Osteoblast (primary cell): ENCODE measurements around the gene MBP. TPM values are rescaled to one million over a fixed set of nuclear protein-coding genes. Genes with fewer than 3 reads are reported as not detected.

Source experiments
- DNase-seq: peaks from one replicate; pipeline ENCODE4 v3.0.0; 2011; ENCODE audit warnings: low spot score, mixed read lengths; ENCODE audit not compliant: insufficient read length; ENCODE audit errors: missing footprints
- H2AFZ ChIP-seq: 2 replicates; pipeline ENCODE4 v1.6.0; 2011; ENCODE audit warnings: mild to moderate bottlenecking, low read length
- H3K27ac ChIP-seq: 2 replicates; pipeline ENCODE4 v1.5.1; 2011; ENCODE audit warnings: mild to moderate bottlenecking, low read depth, low read length, moderate library complexity
- H3K27me3 ChIP-seq: 2 replicates; pipeline ENCODE4 v1.6.0; 2012; ENCODE audit warnings: mild to moderate bottlenecking, control low read depth, inconsistent platforms, low read length, moderate library complexity; ENCODE audit not compliant: insufficient read depth
- H3K36me3 ChIP-seq: 2 replicates; pipeline ENCODE4 v1.5.1; 2011; ENCODE audit warnings: mild to moderate bottlenecking, low read length, control low read depth, moderate library complexity; ENCODE audit not compliant: insufficient read depth
- H3K4me1 ChIP-seq: 2 replicates; pipeline ENCODE4 v1.5.1; 2011; ENCODE audit warnings: mild to moderate bottlenecking, low read length, control low read depth, moderate library complexity; ENCODE audit not compliant: insufficient read depth
- H3K4me2 ChIP-seq: 2 replicates; pipeline ENCODE4 v1.6.0; 2011; ENCODE audit warnings: mild to moderate bottlenecking, low read length; ENCODE audit not compliant: insufficient read depth
- H3K4me3 ChIP-seq: fragments of 200-600 bp; sonication (generic); 3 replicates; pipeline ENCODE4 v1.5.1; 2012; ENCODE audit warnings: mild to moderate bottlenecking, low read length, inconsistent platforms; ENCODE audit not compliant: insufficient read depth
- H3K79me2 ChIP-seq: 2 replicates; pipeline ENCODE4 v1.6.0; 2012; ENCODE audit warnings: mild to moderate bottlenecking, low read length, control low read depth, inconsistent platforms; ENCODE audit not compliant: insufficient read depth
- H3K9me3 ChIP-seq: 2 replicates; pipeline ENCODE4 v1.5.1; 2011; ENCODE audit warnings: low read depth, low read length, control low read depth
- H4K20me1 ChIP-seq: 2 replicates; pipeline ENCODE4 v1.6.0; 2012; ENCODE audit warnings: mild to moderate bottlenecking, low read length, control low read depth; ENCODE audit not compliant: insufficient read depth
- total RNA-seq: library from RNA; depleted of rRNA; stranded (reverse); fragments of >200 nt; gene quantifications from 2 replicates; pipeline ENCODE4 v1.2.3, GENCODE V29; 2012
- TF ChIP-seq, protein P1 (sequence below): IDR thresholded peaks from 2 replicates; pipeline ENCODE4 v1.5.1; 2011; ENCODE audit warnings: mild to moderate bottlenecking, low read depth, low read length, moderate library complexity; ENCODE audit errors: extremely low read depth

Gene MBP
- total RNA-seq, 1 donor: 2.2 TPM

DNA sequence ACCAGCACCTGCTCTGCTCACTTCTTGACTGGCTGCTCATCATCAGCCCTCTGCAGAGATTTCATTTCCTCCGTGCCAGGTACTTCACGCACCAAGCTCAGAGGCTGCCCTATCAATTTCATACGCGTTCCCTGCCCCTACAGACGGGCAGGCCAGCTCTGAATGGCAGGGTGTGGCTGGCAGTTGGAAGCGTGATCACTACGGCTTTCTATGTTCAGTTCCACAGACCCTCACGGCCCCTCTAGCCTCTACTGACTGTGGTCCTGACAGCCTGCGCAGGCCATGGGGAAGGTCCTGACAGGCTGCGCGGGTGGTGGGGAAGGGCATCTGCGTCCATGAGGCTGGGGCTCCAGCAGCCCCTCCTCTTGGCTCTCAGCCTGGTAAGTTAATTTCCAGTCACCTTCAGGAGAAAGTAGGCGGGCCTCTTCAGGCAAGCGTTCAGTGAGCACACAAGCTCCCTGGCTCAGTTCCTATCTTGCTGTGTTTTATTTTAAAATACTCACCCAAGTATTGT, 155.4 kb downstream of the MBP start:
- no peak for DNase-seq
- Histone ChIP-seq H3K4me3 (no peak overlapping the region), H3K27ac (no peak overlapping the region), H3K36me3 (peaks cover 2% of the 10 kb centered on the region), H3K79me2 (no peaks in the 10 kb centered on the region), H3K4me1 (no peaks in the 10 kb centered on the region), H3K9me3 (no peaks in the 10 kb centered on the region), H3K4me2 (no peak overlapping the region), H2AFZ (no peak overlapping the region), H4K20me1 (no peaks in the 10 kb centered on the region), H3K27me3 (peaks cover 11% of the 10 kb centered on the region)
- TF ChIP-seq, protein P1, sequence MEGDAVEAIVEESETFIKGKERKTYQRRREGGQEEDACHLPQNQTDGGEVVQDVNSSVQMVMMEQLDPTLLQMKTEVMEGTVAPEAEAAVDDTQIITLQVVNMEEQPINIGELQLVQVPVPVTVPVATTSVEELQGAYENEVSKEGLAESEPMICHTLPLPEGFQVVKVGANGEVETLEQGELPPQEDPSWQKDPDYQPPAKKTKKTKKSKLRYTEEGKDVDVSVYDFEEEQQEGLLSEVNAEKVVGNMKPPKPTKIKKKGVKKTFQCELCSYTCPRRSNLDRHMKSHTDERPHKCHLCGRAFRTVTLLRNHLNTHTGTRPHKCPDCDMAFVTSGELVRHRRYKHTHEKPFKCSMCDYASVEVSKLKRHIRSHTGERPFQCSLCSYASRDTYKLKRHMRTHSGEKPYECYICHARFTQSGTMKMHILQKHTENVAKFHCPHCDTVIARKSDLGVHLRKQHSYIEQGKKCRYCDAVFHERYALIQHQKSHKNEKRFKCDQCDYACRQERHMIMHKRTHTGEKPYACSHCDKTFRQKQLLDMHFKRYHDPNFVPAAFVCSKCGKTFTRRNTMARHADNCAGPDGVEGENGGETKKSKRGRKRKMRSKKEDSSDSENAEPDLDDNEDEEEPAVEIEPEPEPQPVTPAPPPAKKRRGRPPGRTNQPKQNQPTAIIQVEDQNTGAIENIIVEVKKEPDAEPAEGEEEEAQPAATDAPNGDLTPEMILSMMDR: no peak

DNA sequence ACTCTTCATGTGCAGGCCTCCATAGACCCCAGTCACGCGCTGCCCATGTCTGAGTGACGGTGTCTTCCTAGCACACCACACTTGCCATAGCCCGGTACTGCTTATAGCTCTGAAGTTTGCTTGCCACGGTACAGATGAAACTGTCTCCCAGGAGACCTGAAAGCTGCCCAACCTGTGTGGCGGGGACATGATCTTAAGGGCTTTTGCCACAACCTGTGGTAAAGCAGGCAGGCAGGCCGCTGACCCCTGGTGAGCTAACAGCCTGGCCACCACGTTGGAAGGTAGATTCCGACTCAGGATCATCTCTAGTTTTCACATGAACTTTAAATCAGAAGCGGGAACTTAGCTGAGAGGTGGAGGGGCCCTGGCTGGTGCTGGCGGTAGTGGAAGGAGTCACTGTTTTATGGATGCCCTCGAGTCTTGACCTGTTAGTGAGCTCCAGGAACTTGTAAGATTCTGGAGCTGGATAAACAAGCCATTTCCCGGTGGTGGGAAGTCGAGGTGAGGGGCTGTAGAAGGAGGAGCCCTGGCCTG, 156.9 kb downstream of the MBP start:
- peaks cover 2% of the 10 kb centered on the region for H3K36me3 ChIP-seq
- no peak overlapping the region for H2AFZ ChIP-seq
- no peak overlapping the region for H3K4me3 ChIP-seq
- DNase-seq: no peak
- no peaks in the 10 kb centered on the region for H3K9me3 ChIP-seq
- H3K4me1 ChIP-seq: no peaks in the 10 kb centered on the region
- TF ChIP-seq, protein P1: no peak
- H4K20me1 ChIP-seq: no peaks in the 10 kb centered on the region
- no peak overlapping the region for H3K27ac ChIP-seq
- no peaks in the 10 kb centered on the region for H3K79me2 ChIP-seq
- H3K4me2 ChIP-seq: no peak overlapping the region
- no peaks in the 10 kb centered on the region for H3K27me3 ChIP-seq

DNA sequence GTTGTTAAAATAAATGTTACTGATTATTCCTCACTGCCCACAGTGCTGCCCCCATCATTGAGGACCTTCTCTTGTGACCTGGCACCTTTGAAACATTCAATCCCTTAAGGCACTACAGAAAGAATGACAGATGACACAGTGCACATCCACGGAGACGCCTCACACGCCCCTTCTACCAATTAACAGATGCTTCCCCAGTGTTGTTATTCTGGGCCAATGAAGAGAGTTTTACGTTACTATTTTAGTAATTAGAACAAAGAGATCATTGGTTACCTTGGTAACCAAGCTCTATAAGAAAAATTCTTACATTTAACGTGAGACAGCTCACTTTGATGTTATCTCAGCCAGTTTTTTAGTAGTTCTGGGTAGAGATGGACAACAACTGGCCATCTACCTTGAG, 158.2 kb downstream of the MBP start:
- no peak overlapping the region for H3K4me2 ChIP-seq
- H2AFZ ChIP-seq: no peak overlapping the region
- H3K27ac ChIP-seq: no peak overlapping the region
- TF ChIP-seq, protein P1: no peak
- DNase-seq: no peak
- H3K9me3 ChIP-seq: no peaks in the 10 kb centered on the region
- H4K20me1 ChIP-seq: no peaks in the 10 kb centered on the region
- no peaks in the 10 kb centered on the region for H3K27me3 ChIP-seq
- no peaks in the 10 kb centered on the region for H3K79me2 ChIP-seq
- H3K36me3 ChIP-seq: peaks cover 2% of the 10 kb centered on the region
- H3K4me1 ChIP-seq: no peaks in the 10 kb centered on the region
- H3K4me3 ChIP-seq: no peak overlapping the region

DNA sequence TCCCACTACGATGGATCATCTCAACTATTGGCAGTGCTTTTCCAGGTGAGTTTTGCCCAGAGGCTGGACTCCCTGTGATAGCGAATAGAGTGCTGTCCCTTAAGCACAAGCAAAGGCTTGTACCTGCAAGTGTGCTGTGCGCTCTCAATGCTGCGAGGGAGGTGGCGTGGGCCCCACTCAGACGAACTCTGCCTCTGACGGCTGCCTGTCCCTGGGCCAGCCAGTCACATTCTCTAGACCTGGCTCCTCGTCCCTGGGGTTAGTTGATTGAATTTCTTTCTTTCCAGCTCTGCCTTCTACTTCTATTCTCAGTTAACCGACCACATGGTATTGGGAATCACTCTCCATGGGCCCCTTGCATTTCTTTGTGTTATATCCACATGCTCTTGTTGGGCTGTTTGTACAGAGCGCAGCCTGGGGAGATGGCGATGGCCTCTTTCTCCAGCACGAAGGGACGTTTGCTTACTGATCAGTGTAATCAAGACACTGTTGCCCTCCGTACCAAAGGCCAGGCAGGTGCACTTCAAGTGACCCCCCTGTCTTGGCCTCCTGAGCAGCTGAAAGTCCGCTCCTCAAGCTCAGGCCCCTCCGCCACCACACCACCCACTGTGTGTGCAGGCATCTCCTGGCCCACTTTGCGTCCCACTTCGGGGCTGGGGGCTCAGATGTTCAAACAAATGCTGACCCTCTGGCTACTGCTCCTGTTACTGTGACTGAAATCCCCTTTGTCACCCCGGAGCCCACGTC, 158.9 kb downstream of the MBP start:
- Histone ChIP-seq H3K4me3 (no peak overlapping the region), H3K9me3 (no peaks in the 10 kb centered on the region), H3K4me1 (no peaks in the 10 kb centered on the region), H4K20me1 (no peaks in the 10 kb centered on the region), H2AFZ (no peak overlapping the region), H3K27me3 (no peaks in the 10 kb centered on the region), H3K27ac (no peak overlapping the region), H3K4me2 (no peak overlapping the region), H3K79me2 (no peaks in the 10 kb centered on the region), H3K36me3 (peaks cover 7% of the 10 kb centered on the region)
- no peak for DNase-seq
- TF ChIP-seq, protein P1: no peak
